ENCODE measurements around the gene ACTR2.

DNA sequence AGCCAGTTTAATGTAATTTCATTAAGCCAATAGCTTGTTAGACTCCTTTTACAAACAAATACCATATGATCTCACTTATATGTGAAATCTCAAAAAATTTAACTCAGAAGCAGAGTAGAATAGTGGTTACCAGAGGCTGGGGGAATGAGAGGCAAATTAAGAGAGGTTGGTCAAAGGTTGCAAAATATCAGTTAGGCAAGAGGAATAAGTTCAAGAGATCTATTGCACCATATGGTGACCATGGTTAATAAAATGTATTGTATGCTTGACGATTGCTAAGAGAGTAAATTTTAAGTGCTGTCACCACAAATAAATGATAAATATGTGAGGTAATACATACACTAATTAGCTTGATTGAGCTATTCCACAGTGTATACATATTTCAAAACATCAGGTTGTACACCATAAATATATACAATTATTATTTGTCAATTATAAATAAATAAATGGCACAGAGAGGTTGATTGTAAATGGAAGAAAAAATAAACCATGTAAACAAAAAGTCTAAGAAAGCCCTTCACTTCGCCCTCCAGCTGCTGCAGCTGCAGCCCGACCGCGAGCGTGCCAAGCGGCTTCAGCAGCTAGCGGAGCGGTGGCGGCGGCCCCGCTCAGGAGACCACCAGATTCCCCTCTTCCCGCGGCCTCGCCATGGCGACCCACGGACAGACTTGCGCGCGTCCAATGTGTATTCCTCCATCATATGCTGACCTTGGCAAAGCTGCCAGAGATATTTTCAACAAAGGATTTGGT is 23.0 kb upstream of the ACTR2 start:
- TF ChIP-seq POLR2A (IDR thresholded peaks at IDR 0.05; ENCODE audit: low read depth, low read length) (no peak), POLR2AphosphoS5 (IDR thresholded peaks at IDR 0.05; ENCODE audit: low read depth, low read length) (no peak), POU2F2 (IDR thresholded peaks at IDR 0.05; ENCODE audit: low read depth, low read length) (no peak), TAF1 (IDR thresholded peaks at IDR 0.05; ENCODE audit: low read depth, low read length) (no peak), SPI1 (IDR thresholded peaks at IDR 0.05; ENCODE audit: low read depth, low read length) (no peak), PAX5 (IDR thresholded peaks at IDR 0.05; ENCODE audit: insufficient read depth, low read length, severe bottlenecking) (no peak)

Data from GM12891 (cell line).